Stimulated activated CD4-positive, alpha-beta T cell treated with anti-CD3 and anti-CD28 coated beads, Interleukin-1b, Interleukin-23, amount 100 ng/mL, for 48 hours (primary cell): ENCODE data around the gene PSD.
"Not testable (repeated sequence)": the region's sequence is repeated elsewhere in the genome, so short reads cannot be mapped to it uniquely, and the experiment has no call there.

Experiments used
- DNase-seq: peaks from one replicate; pipeline ENCODE4 v3.0.0-alpha.2; 2020

The PSD gene

GRCh38 chr10:102418622-102419268 lies at the start of gene PSD:
Gene PSD, minus strand, starts transcription at chr10:102418785. Its CDS starts 1,747 bp downstream, at chr10:102417038.
- DNase-seq, result no peak

- DNase-seq, result no peak
These were observed 49.4 kb upstream of the PSD start for GRCh38 chr10:102467971-102468438.

GRCh38 chr10:102467318-102467717 lies 48.7 kb upstream of the PSD start:
- DNase-seq, result no peak

- DNase-seq, result no peak
These were observed 46.9 kb upstream of the PSD start for GRCh38 chr10:102465466-102465865.

DNA sequence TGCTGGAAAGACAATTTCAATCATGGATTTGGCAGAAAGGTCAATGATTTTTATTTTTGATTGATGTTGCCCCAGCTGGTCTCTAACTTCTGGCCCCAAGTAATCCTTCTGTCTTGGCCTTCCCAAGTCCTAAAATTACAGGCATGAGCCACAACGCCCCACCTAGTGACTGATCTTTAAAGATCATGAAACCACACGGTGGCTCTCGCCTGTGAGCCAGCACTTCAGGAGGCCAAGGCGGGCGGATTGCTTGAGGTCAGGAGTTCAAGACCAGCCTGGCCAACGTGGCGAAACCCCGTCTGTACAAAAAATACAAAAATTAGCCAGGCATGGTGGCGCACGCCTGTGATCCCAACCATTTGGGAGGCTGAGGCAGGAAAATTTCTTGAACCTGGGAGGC lies 45.4 kb upstream of the PSD start:
- DNase-seq, result no peak

GRCh38 chr10:102462512-102463054 lies 44.0 kb upstream of the PSD start:
- DNase-seq, result no peak

DNA sequence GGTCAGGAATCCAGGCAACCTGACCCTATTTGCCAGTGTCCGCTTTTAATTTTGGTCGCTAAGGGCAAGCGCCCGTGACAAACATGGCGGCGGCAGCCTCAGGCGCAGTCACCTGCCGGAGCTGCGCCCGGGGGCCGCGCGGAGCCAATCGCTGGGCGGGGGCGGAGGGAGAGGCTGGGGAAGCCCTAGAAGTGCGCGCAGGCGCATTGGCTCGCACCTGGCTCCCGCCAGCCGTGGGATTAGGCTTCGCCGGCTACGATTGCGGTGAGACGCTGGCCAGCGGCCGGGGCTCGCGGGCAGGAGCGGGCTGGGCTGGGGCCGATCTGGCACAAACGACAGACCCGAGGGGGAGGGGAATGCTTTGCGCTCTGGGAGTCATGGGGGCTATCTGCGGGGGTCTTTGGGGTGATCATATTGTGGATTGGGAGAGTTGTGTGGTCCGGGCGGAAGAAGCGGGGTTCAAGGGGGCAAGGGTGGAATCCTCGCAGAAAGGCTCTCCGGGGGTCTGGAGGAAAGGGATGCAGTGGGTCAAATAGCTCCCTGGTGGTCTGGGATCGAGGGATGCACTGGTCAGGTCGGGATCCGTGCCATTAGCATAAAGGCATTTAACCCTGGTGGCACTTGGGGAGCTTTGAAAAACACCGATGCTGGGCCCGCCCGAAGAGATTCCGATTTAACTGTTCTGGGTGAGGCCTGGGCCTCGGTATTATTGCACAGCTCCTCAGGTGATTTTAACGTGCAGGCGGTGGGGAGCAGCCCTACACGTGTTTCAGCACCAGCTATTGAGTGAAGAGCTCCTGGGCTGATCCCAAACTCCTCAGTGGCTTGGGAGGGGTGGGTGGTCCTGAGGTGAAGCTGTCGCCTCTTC lies 42.8 kb upstream of the PSD start:
- peak; percentile 93 for DNase-seq

DNA sequence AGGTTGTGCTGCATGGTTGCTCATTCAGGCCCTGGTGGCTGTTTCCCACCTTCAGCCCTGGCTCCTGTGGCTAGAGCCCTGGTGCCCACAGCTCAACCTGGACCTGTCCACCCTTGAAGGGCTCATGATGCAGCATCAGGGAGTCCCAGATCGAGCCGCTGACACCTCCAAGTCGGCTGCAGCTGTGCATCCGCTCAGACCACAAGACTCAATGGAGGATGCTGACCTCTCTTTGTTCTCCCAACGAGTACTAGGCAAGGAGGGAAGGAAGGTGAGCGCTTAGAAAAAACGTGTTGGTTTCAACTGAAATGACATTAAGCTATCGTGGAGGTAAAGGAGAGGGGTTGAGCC lies 42.2 kb upstream of the PSD start:
- no peak for DNase-seq

DNA sequence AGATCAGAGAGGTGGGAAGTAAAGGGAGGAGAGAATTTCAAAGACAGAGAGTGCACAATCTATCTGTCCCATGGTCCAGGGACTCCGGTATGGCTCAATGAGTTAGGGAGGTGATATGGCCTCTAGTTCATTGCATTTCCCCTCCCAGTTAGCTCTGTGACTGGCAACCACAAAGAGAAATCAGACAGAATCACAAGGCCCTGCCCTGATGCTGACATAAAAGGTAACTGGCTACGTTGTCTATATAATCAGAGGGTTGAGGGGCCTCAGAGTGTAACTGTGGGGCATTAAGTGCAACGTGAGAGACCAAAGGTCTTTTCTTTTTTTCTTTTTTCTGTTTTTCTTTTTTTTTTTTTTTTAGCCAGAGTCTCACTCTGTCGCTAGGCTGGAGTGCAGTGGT lies 40.1 kb upstream of the PSD start:
- DNase-seq, result no peak

GRCh38 chr10:102457591-102458150 lies 39.1 kb upstream of the PSD start:
- DNase-seq, result no peak

DNA sequence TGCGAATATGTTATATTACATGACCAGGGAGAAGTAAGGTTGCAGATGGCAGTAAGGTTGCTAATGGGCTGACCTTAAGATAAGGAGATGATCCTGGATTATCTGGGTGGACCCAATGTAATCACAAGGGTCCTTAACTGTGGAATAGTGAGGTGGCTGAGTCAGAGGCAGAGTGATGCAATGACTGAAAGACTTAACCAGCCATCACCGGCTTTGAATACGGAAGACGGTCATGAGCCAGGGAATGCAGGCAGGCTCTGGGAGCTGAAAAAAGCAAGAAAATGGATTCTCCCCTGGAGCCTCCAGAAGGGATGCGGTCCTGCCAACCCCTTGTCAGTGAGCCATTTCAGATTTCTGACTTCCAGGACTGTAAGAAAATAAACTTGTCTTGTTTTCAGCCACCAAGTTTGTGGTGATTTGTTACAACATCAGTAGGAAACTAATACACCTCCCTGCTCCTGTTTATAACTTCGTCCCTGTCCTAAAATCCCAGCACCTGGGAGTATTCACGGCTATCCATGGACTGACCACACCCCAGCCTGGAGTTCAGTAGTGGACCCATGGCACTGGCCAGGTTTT lies 37.4 kb upstream of the PSD start:
- no peak for DNase-seq

GRCh38 chr10:102454662-102455487 lies 36.3 kb upstream of the PSD start:
- DNase-seq, result not testable (repeated sequence)

DNA sequence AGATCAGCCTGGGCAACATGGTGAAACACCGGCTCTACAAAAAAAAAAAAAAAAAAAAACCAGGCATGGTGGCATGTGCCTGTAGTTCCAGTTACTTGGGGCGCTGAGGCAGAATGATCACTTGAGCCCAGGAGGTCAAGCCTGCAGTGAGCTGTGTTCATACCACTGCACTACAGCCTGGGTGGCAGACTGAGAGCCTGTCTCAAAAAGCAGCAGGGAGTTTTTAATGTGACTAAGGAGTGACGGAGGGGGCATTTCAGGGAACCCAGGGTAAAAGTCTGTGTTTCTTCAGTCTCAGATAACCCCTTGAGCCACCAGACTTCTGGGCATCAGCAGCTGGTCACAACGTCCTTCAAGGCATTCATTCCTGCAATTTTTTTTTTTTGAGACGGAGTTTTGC lies 34.9 kb upstream of the PSD start:
- DNase-seq, result no peak

DNA sequence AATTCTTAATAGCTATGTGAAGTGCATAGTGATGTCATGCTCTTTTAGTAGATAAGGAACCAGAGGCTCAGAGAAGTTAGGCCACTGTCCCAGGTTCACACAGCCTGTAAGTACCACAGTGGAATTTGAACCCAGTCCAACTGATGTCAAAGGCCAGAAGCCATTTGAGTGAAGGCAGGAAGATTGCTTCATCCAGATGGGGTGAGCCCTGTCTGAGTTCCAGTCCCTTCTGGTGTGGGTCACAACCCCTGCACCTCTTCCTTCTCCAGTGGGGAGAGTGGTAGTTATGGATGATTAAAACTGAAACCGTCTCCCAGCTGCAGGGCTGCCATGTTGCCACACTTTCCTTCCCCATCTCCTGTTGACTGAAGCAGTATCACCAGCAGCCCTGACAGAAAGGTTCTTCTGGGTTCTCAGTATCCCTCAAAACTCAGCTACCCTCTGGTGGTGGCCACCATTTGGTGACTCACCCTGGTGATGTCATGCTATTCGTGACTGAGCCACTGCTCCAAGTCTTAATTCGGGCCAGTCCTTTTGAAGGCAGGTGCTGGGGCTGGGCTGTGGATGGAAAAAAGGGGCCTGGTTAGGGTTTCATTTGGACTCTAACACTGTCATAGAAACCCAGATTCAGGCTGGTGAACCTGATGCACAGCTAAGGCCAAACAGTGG lies 34.2 kb upstream of the PSD start:
- DNase-seq, result peak; percentile 83

GRCh38 chr10:102451105-102451969 lies 32.8 kb upstream of the PSD start, which contains the start of gene C10orf95:
Gene C10orf95, minus strand, starts transcription at chr10:102451543. Its CDS starts 450 bp downstream, at chr10:102451093.
- no peak for DNase-seq

DNA sequence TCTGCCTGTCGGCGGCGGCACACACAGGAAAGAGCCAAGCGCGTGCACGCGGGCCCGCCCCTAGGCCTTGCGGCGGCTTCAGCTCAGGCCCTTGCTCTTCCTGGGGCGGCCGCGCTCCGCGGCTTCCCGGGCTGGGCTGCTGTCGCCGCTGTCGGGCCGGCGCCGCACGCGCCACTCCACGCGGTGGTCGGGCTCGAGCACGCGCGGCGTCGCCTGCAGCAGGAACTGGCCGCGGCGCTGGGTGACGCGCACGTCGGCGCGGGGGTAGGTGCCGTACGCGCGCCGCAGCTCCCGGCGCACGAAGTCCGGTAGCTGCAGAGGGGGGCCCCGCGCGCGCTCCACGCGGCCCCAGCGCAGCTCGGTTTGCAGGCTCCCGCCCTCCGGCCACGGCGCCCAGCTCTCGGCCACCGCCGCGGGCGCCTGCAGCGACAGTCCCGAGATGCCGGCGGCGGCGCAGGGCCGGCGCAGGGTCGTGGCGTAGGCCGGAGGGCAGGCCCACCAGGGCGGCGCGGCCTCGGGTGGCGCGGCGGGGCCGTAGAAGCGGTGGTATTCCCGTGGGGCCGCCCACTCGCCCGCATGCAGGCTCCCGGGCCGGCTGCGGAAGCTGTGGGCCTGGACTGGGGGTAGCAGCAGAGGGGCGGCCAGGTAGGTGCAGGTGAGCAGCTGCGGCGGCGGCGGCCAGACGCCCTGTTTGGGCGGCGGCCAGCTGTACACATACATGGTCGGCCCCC lies 32.0 kb upstream of the PSD start:
- peak; percentile 86 for DNase-seq

DNA sequence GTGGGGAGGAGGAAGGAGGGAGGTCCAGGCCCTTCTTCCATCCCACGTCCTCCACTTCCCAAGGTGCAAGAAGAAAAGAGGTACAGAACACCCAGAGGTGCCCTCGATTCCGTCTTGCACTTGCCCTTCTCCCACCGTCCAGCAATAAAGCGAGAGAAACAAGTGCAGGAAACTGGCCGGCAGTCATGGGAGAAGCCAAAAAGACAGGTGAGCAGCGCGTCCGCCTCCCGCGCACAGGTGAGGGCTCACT lies 31.5 kb upstream of the PSD start:
- no peak for DNase-seq

GRCh38 chr10:102449321-102450123 lies 30.9 kb upstream of the PSD start:
- DNase-seq, result peak; percentile 90

DNA sequence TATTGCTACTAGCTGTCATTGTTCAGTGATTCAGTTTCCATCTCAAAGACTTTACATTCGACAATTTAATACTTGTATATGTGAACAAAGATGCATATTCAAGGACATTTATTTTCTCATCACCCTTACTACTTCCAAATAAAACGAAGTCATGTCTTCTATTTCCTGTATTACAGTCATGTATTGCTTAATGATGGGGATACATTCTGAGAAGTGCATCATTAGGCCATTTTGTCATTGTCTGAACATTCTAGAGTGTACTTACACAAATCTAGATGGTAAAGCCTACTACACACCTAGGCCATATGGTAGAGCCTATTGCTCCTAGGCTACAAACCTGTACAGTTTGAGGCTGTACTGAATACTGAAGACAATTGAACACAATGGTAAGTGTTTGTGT lies 26.3 kb upstream of the PSD start:
- DNase-seq, result no peak
